H1 (cell line): ENCODE results near the gene TCF7L2. TPM values are rescaled to one million over a fixed set of nuclear protein-coding genes. Genes with fewer than 3 reads are reported as not detected.

Experiments used
- CTCF ChIA-PET: fragments of 300-600 bp; sonication (Branson Sonifier 250); formaldehyde crosslinking; loops from one replicate; lab custom pipeline; 2021; ENCODE audit not compliant: partially characterized antibody; lab: Charles Lee
- POLR2A ChIA-PET: fragments of 300-600 bp; sonication (Branson Sonifier 250); formaldehyde crosslinking; loops from one replicate; lab custom pipeline; 2021; ENCODE audit warnings: inconsistent platforms; ENCODE audit not compliant: partially characterized antibody; lab: Charles Lee
- DNase-seq, 2 experiments: peaks; one replicate each; pipeline versions ENCODE4 v3.0.0 to v3.0.0-alpha.2; 2010 to 2022; ENCODE audit warnings: low spot score in 2 of 2, low read depth in 1 of 2, mixed read lengths in 1 of 2
- FAIRE-seq: peaks from 2 replicates; lab custom pipeline; 2011; peaks lifted over from hg19 to GRCh38; lab: Jason Lieb, UNC
- H2AFZ ChIP-seq: 2 replicates; pipeline ENCODE4 v1.8.1; 2012; ENCODE audit warnings: low read length, inconsistent platforms
- H2AK5ac ChIP-seq: 2 replicates; pipeline ENCODE4 v1.6.1; 2013; ENCODE audit warnings: low read depth, low read length
- H2BK120ac ChIP-seq: replicated peaks from 2 replicates; pipeline ENCODE3; 2013; ENCODE audit warnings: low read depth, low read length, inconsistent platforms
- H2BK12ac ChIP-seq: 2 replicates; pipeline ENCODE4 v1.6.1; 2013; ENCODE audit warnings: low read depth, low read length
- H2BK15ac ChIP-seq: 2 replicates; pipeline ENCODE4 v1.6.1; 2013; ENCODE audit warnings: low read length
- H2BK20ac ChIP-seq: 2 replicates; pipeline ENCODE4 v1.6.1; 2013; ENCODE audit warnings: low read length
- H2BK5ac ChIP-seq: 2 replicates; pipeline ENCODE4 v1.6.1; 2013; ENCODE audit warnings: low read depth, low read length
- H3K14ac ChIP-seq: 2 replicates; pipeline ENCODE4 v1.6.1; 2013; ENCODE audit warnings: inconsistent platforms; ENCODE audit not compliant: insufficient read length
- H3K18ac ChIP-seq: 2 replicates; pipeline ENCODE4 v1.6.1; 2013; ENCODE audit warnings: low read length; ENCODE audit errors: extremely low read depth
- H3K23ac ChIP-seq: 2 replicates; pipeline ENCODE4 v1.6.1; 2013; ENCODE audit warnings: inconsistent platforms; ENCODE audit not compliant: insufficient read length
- H3K23me2 ChIP-seq: 2 replicates; pipeline ENCODE4 v1.6.1; 2013; ENCODE audit warnings: low read depth, low read length
- H3K27ac ChIP-seq: 2 replicates; pipeline ENCODE4 v1.6.1; 2011; ENCODE audit warnings: low read depth, low read length, inconsistent platforms
- H3K27me3 ChIP-seq, 4 experiments: replicated peaks in 1 of 4; 1 replicate in 1 of 4; 2 replicates in 3 of 4; pipeline versions ENCODE4 v1.6.1 to v1.8.1; 2011 to 2013; ENCODE audit warnings: low read length in 3 of 4, mild to moderate bottlenecking in 3 of 4, inconsistent platforms in 2 of 4, mixed read lengths in 2 of 4, moderate library complexity in 1 of 4; ENCODE audit not compliant: control insufficient read depth in 3 of 4, insufficient read depth in 3 of 4; ENCODE audit errors: extremely low read depth in 1 of 4
- H3K36me3 ChIP-seq, 4 experiments: 2 replicates each; pipeline versions ENCODE4 v1.6.1 to v1.8.1; 2011 to 2013; ENCODE audit warnings: mild to moderate bottlenecking in 4 of 4, low read length in 3 of 4, moderate library complexity in 2 of 4, control low read depth in 1 of 4, inconsistent platforms in 1 of 4; ENCODE audit not compliant: insufficient read depth in 4 of 4, control insufficient read depth in 2 of 4
- H3K4ac ChIP-seq: replicated peaks from 2 replicates; pipeline ENCODE3; 2013; ENCODE audit warnings: low read length, low read depth, mixed read lengths, inconsistent platforms; ENCODE audit not compliant: insufficient read length
- H3K4me1 ChIP-seq, 4 experiments: replicated peaks in 1 of 4; 1 replicate in 1 of 4; 2 replicates in 3 of 4; pipeline versions ENCODE4 v1.6.1 to v1.8.1; 2011 to 2013; ENCODE audit warnings: low read length in 3 of 4, inconsistent platforms in 2 of 4, mixed read lengths in 1 of 4; ENCODE audit not compliant: insufficient read depth in 4 of 4, control insufficient read depth in 3 of 4
- H3K4me2 ChIP-seq, 2 experiments: 2 replicates each; pipeline versions ENCODE4 v1.6.1 to v1.8.1; 2011 to 2013; ENCODE audit warnings: low read depth in 2 of 2, low read length in 2 of 2, control low read depth in 1 of 2, inconsistent platforms in 1 of 2, mild to moderate bottlenecking in 1 of 2; ENCODE audit not compliant: insufficient read depth in 1 of 2
- H3K4me3 ChIP-seq, 4 experiments: fragments of 200-600, 300-600 bp in 1 of 4; sonication (generic), shearing (Covaris generic), sonication (Bioruptor Twin) in 1 of 4; 2 replicates each; pipeline versions ENCODE4 v1.5.1 to v1.8.1; 2011 to 2016; ENCODE audit warnings: low read length in 4 of 4, low read depth in 3 of 4, control low read depth in 2 of 4, inconsistent platforms in 2 of 4, mild to moderate bottlenecking in 2 of 4, mixed read lengths in 1 of 4, moderate library complexity in 1 of 4; ENCODE audit not compliant: insufficient read depth in 2 of 4; ENCODE audit errors: extremely low read depth in 1 of 4
- H3K56ac ChIP-seq: replicated peaks from 2 replicates; pipeline ENCODE3; 2013; ENCODE audit warnings: low read depth, mild to moderate bottlenecking, mixed read lengths, low read length, inconsistent platforms; ENCODE audit not compliant: insufficient read length
- H3K79me1 ChIP-seq: 2 replicates; pipeline ENCODE4 v1.6.1; 2013; ENCODE audit warnings: low read depth, low read length, control low read depth
- H3K79me2 ChIP-seq, 2 experiments: 2 replicates each; pipeline versions ENCODE4 v1.6.1 to v1.8.1; 2012 to 2013; ENCODE audit warnings: low read length in 2 of 2, mild to moderate bottlenecking in 2 of 2, inconsistent platforms in 1 of 2; ENCODE audit not compliant: insufficient read depth in 2 of 2, control insufficient read depth in 1 of 2
- H3K9ac ChIP-seq, 4 experiments: replicated peaks in 1 of 4; 1 replicate in 1 of 4; 2 replicates in 3 of 4; pipeline versions ENCODE4 v1.6.1 to v1.8.1; 2011 to 2013; ENCODE audit warnings: low read depth in 3 of 4, low read length in 3 of 4, control low read depth in 2 of 4, mild to moderate bottlenecking in 2 of 4, moderate library complexity in 2 of 4, inconsistent platforms in 1 of 4; ENCODE audit errors: extremely low read depth in 1 of 4
- H3K9me3 ChIP-seq, 2 experiments: 2 replicates each; pipeline versions ENCODE4 v1.6.1 to v1.8.1; 2012 to 2013; ENCODE audit warnings: mild to moderate bottlenecking in 2 of 2, moderate library complexity in 2 of 2, control low read depth in 1 of 2, inconsistent platforms in 1 of 2, low read depth in 1 of 2, low read length in 1 of 2, mixed read lengths in 1 of 2; ENCODE audit not compliant: insufficient read depth in 2 of 2
- H4K20me1 ChIP-seq, 2 experiments: replicated peaks in 1 of 2; 2 replicates each; pipeline versions ENCODE3 to v1.8.1; 2011 to 2013; ENCODE audit warnings: inconsistent platforms in 2 of 2, low read length in 2 of 2, mild to moderate bottlenecking in 1 of 2; ENCODE audit not compliant: insufficient read depth in 2 of 2, control insufficient read depth in 1 of 2
- H4K5ac ChIP-seq: 2 replicates; pipeline ENCODE4 v1.6.1; 2013; ENCODE audit warnings: low read length, low read depth, mixed read lengths, inconsistent platforms; ENCODE audit not compliant: insufficient read length
- H4K8ac ChIP-seq: 2 replicates; pipeline ENCODE4 v1.8.0; 2013; ENCODE audit warnings: mild to moderate bottlenecking, moderate library complexity, low read length, inconsistent platforms; ENCODE audit not compliant: insufficient read depth; ENCODE audit errors: extremely low read depth
- H4K91ac ChIP-seq: replicated peaks from 2 replicates; pipeline ENCODE3; 2013; ENCODE audit warnings: low read length, mixed read lengths, inconsistent platforms; ENCODE audit not compliant: insufficient read length
- CHD1 ChIP-seq: IDR thresholded peaks from 2 replicates; pipeline ENCODE4 v1.6.1; 2012; ENCODE audit warnings: low read depth, low read length, improper control_type of control experiment
- EGR1 ChIP-seq: IDR thresholded peaks from 2 replicates; pipeline ENCODE4 v1.6.1; 2011; ENCODE audit warnings: low read depth, low read length, borderline replicate concordance
- HDAC2 ChIP-seq, 2 experiments: fragments of 300-600 bp in 1 of 2; sonication (generic) in 1 of 2; IDR thresholded peaks; 2 replicates each; pipeline ENCODE4 v1.6.1; 2011 to 2012; ENCODE audit warnings: low read depth in 2 of 2, low read length in 2 of 2, mild to moderate bottlenecking in 2 of 2, moderate library complexity in 2 of 2, borderline replicate concordance in 1 of 2, inconsistent platforms in 1 of 2
- JUND ChIP-seq: IDR thresholded peaks from 2 replicates; pipeline ENCODE4 v1.6.1; 2011; ENCODE audit warnings: mild to moderate bottlenecking, improper control_type of control experiment, low read length
- MAFK ChIP-seq: IDR thresholded peaks from 2 replicates; pipeline ENCODE4 v1.6.1; 2012; ENCODE audit warnings: low read depth, mild to moderate bottlenecking, improper control_type of control experiment, low read length
- NANOG ChIP-seq: IDR thresholded peaks from 2 replicates; pipeline ENCODE4 v1.6.1; 2011; ENCODE audit warnings: low read length, low read depth, mild to moderate bottlenecking, inconsistent platforms; ENCODE audit not compliant: insufficient read depth, poor library complexity, severe bottlenecking
- NRF1 ChIP-seq: IDR thresholded peaks from 2 replicates; pipeline ENCODE4 v1.6.1; 2011; ENCODE audit warnings: mild to moderate bottlenecking, low read depth, low read length, improper control_type of control experiment
- PHF8 ChIP-seq: fragments of 200-600 bp; sonication (generic); conservative IDR thresholded peaks from 2 replicates; pipeline ENCODE4 v1.7.1; 2012; ENCODE audit warnings: low read depth, mild to moderate bottlenecking, inconsistent platforms, low read length, moderate library complexity
- SIRT6 ChIP-seq: IDR thresholded peaks from one replicate; pipeline ENCODE4 v1.7.1; 2012; ENCODE audit warnings: low read length, inconsistent platforms
- SP1 ChIP-seq: IDR thresholded peaks from 2 replicates; pipeline ENCODE4 v1.6.1; 2011; ENCODE audit warnings: low read depth, low read length
- WGBS, 2 experiments: shearing (Covaris generic) in 1 of 2; methylation state at CpG; one replicate each; pipeline versions ENCODE4 v1.1.6 to v1.1.7; 2013 to 2015; ENCODE audit warnings: low lambda C conversion rate in 2 of 2, mixed read lengths in 2 of 2, inconsistent platforms in 1 of 2, low coverage in 1 of 2, missing lambda C conversion rate in 1 of 2; ENCODE audit not compliant: insufficient replicate concordance in 2 of 2, insufficient coverage in 1 of 2, insufficient read length in 1 of 2; ENCODE audit errors: extremely low coverage in 1 of 2, missing lambda C conversion rate in 1 of 2; 5-methylcytosine and 5-hydroxymethylcytosine counted together
- polyA plus RNA-seq, 7 experiments: library from polyadenylated mRNA; depleted of rRNA in 3 of 7; stranded (reverse) in 5 of 7; unstranded in 2 of 7; fragments of >200 nt in 5 of 7; fragments of 200-250 nt in 2 of 7; gene quantifications; 1 replicate in 5 of 7; 2 replicates in 1 of 7; 4 replicates in 1 of 7; pipeline versions ENCODE4 v1.2.1 to v1.2.3, GENCODE V29; 2011 to 2013; ENCODE audit warnings: missing spikeins in 2 of 7, mixed read lengths in 2 of 7
- total RNA-seq: library from RNA; stranded (reverse); fragmentation: NEBNext Ultra II Directional; extraction: Animal tissue kit (Norgen Biotek cat#: 25700); gene quantifications from 2 replicates; pipeline ENCODE4 v1.2.1, GENCODE V29; 2021

Gene TCF7L2
- total and polyA plus RNA-seq, 2 of the 8 experiments (the other 6 are each of a cell fraction or from before 2014, with no cell fraction given): 33.9 to 67.3 TPM

DNA sequence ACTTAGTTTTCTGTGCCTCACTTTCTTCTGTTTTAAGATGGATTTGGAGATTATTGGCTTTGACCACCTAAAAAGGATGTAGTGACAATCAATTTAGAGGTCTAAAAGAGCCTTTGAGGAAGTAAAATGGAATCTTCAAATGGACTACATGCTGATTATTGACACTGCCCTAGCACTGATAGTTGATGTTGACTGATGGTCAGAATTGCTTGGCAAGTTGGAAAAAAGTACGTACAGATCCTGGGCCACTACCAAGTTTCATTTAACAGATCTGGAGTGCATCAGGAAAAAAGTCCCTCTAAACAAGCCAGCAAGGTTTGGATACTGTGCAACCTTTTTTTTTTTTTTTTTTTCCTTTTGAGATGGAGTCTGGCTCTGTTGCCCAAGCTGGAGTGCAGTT is 81.1 kb downstream of the TCF7L2 start:
- no peaks in the 10 kb centered on the region for H3K9me3 ChIP-seq
- no peak overlapping the region for H3K18ac ChIP-seq
- peaks cover 17 to 100% of the 10 kb centered on the region in 2 experiments; a peak in 3 of 4 replicates for H3K79me2 ChIP-seq
- no peaks in the 10 kb centered on the region for H3K27me3 ChIP-seq
- H2BK5ac ChIP-seq: no peak overlapping the region
- H4K91ac ChIP-seq: no peak overlapping the region
- no peak overlapping the region for H3K4me2 ChIP-seq
- H2BK15ac ChIP-seq: no peak overlapping the region
- H4K5ac ChIP-seq: no peak overlapping the region
- H4K20me1 ChIP-seq: peaks cover 19 to 26% of the 10 kb centered on the region in 2 experiments
- H3K36me3 ChIP-seq: peaks cover 0 to 5% (median 0%) of the 10 kb centered on the region in 4 experiments; a peak in 2 of 8 replicates
- H4K8ac ChIP-seq: no peak overlapping the region
- DNase-seq: no peak
- H3K4me1 ChIP-seq: peaks cover 4 to 32% (median 17%) of the 10 kb centered on the region in 4 experiments
- no peak overlapping the region for H3K27ac ChIP-seq
- H3K23ac ChIP-seq: no peak overlapping the region
- H2AFZ ChIP-seq: no peak overlapping the region
- H3K56ac ChIP-seq: no peak overlapping the region
- no peak overlapping the region for H3K9ac ChIP-seq
- FAIRE-seq: no peak
- no peak overlapping the region for H3K4ac ChIP-seq
- H3K14ac ChIP-seq: no peak overlapping the region
- no peak overlapping the region for H2BK120ac ChIP-seq
- H3K4me3 ChIP-seq: no peak overlapping the region
- TF ChIP-seq PHF8 (no peak), SP1 (no peak), NRF1 (no peak), EGR1 (no peak), NANOG (no peak), SIRT6 (no peak), MAFK (no peak), HDAC2 (IDR thresholded peaks at IDR 0.05; ENCODE audit: borderline replicate concordance in 1 of 2, low read depth in 2 of 2, low read length in 2 of 2) (no peak), JUND (no peak), CHD1 (no peak)
- no peak overlapping the region for H2BK12ac ChIP-seq
- H2BK20ac ChIP-seq: no peak overlapping the region
- 92% methylated on average over 1 of the region's 1 CpG; no CpG with 5 or more reads in 1 of the 2 experiments for WGBS, 2 experiments
- H2AK5ac ChIP-seq: no peak overlapping the region
- H3K79me1 ChIP-seq: peaks cover 16% of the 10 kb centered on the region
- ChIA-PET POLR2A (interaction anchor here (1.3 kb wide), 2 partner anchors 17 to 21 kb away, joined by 3 read pairs; no protein-coding TSS in a partner anchor), CTCF (interaction anchor here (1.2 to 1.6 kb wide), 3 partner anchors 9 to 560 kb away, joined by 3 to 4 read pairs (median 3); no protein-coding TSS in a partner anchor)
- H3K23me2 ChIP-seq: no peaks in the 10 kb centered on the region; the same call in 1 of the 2 replicates
